HG02973 (cell line): ENCODE results near the gene COASY.
"Not testable (repeated sequence)": the region's sequence is repeated elsewhere in the genome, so short reads cannot be mapped to it uniquely, and the experiment has no call there.

Source experiments
- ATAC-seq: cut with Tn5 transposase; IDR thresholded peaks from one replicate; pipeline ENCODE4 v1.9.1; 2021; ENCODE audit warnings: moderate library complexity; ENCODE audit not compliant: unreplicated experiment

The COASY gene

GRCh38 chr17:42531455-42532354 is 30.2 kb upstream of the COASY start:
- ATAC-seq = no peak

- ATAC-seq = no peak
Measured at GRCh38 chr17:42535155-42536047, 26.5 kb upstream of the COASY start.

DNA sequence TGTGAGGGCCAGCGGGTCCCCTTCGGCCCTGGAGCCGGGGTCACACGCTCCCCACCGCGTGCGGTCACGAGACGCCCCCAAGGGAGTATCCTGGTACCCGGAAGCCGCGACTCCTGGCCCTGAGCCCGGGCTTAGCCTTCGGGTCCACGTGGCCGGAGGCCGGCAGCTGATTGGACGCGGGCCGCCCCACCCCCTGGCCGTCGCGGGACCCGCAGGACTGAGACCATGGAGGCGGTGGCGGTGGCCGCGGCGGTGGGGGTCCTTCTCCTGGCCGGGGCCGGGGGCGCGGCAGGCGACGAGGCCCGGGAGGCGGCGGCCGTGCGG is 25.9 kb upstream of the COASY start, which contains the start of gene NAGLU:
TSS of gene NAGLU (plus strand) at position 194 of the 324 bp plus-strand sequence. CDS start at position 226, 32 bp downstream.
- ATAC-seq = peak; percentile 79

DNA sequence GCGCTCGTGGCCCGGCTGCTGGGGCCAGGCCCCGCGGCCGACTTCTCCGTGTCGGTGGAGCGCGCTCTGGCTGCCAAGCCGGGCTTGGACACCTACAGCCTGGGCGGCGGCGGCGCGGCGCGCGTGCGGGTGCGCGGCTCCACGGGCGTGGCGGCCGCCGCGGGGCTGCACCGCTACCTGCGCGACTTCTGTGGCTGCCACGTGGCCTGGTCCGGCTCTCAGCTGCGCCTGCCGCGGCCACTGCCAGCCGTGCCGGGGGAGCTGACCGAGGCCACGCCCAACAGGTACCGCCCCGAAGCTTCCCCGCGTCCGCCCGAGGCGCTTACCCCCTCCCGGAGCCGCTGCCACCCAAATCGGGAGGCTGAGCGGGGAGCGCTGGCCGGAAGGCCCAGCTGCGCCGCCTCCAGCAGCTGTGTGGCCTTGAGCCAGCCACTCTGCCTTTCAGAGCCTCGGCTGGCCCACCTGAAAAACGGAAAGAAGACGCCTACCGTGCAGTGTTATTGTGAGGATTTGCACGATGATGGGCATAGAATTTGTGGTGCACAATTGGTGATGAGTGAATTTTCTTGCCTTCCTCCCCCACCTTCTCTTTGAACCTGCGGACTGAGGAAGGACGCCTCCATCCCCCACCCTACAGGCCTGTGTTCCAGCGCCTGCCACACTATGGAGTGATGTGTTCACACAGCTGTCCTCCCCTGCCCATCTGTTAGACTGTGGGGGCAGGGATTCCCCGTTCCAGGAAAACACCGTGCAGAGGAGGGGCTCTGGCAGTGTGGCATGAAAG is 25.4 kb upstream of the COASY start:
- ATAC-seq = peak; percentile 47

DNA sequence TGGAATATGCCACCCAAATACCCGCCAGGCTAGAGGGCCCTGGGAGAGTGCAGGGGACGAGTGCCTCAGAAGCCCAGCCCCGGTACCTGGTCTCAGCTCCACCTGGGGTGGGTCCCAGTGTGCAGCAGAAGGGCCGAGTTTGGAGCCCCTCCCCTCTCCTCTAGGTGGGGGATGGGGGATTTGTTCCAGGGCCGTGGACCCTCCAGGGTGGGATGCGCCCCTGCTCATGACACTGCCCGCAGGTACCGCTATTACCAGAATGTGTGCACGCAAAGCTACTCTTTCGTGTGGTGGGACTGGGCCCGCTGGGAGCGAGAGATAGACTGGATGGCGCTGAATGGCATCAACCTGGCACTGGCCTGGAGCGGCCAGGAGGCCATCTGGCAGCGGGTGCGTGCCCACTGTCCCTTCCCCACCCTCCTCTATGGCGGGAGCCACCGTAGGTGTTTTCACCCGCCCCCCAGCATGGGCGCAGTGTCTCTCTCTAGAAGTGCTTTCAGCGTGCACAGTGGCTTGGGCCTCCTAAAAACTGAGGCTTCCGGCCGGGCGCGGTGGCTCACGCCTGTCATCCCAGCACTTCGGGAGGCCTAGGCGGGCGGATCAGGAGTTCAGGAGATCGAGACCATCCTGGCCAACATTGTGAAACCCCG is 24.7 kb upstream of the COASY start:
- ATAC-seq = no peak

- ATAC-seq = no peak
Measured at GRCh38 chr17:42537826-42538451, 24.0 kb upstream of the COASY start.

GRCh38 chr17:42538482-42538881 is 23.5 kb upstream of the COASY start:
- ATAC-seq = no peak

DNA sequence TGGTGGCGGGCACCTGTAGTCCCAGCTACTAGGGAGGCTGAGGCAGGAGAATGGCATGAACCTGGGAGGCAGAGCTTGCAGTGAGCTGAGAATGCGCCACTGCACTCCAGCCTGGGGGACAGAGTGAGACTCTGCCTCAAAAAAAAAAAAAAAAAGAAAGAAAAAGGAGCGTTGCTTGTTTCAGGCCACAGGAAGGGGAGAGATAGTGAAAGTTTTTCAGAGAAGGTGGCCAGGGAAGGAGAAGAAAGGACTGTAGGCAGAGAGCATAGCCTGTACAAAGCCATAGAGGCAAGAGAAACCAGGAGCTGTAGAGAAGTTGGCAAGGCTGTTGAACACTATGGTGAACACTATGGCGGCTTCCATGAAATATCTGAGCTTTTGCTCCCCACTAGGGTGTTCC is 21.4 kb upstream of the COASY start:
- not testable (repeated sequence) for ATAC-seq

GRCh38 chr17:42541041-42541833 is 20.7 kb upstream of the COASY start:
- ATAC-seq = no peak

DNA sequence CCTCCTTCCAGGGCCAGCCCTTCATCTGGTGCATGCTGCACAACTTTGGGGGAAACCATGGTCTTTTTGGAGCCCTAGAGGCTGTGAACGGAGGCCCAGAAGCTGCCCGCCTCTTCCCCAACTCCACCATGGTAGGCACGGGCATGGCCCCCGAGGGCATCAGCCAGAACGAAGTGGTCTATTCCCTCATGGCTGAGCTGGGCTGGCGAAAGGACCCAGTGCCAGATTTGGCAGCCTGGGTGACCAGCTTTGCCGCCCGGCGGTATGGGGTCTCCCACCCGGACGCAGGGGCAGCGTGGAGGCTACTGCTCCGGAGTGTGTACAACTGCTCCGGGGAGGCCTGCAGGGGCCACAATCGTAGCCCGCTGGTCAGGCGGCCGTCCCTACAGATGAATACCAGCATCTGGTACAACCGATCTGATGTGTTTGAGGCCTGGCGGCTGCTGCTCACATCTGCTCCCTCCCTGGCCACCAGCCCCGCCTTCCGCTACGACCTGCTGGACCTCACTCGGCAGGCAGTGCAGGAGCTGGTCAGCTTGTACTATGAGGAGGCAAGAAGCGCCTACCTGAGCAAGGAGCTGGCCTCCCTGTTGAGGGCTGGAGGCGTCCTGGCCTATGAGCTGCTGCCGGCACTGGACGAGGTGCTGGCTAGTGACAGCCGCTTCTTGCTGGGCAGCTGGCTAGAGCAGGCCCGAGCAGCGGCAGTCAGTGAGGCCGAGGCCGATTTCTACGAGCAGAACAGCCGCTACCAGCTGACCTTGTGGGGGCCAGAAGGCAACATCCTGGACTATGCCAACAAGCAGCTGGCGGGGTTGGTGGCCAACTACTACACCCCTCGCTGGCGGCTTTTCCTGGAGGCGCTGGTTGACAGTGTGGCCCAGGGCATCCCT is 18.5 kb upstream of the COASY start:
- ATAC-seq = no peak

- no peak for ATAC-seq
Measured at GRCh38 chr17:42544874-42545283, 17.1 kb upstream of the COASY start.

DNA sequence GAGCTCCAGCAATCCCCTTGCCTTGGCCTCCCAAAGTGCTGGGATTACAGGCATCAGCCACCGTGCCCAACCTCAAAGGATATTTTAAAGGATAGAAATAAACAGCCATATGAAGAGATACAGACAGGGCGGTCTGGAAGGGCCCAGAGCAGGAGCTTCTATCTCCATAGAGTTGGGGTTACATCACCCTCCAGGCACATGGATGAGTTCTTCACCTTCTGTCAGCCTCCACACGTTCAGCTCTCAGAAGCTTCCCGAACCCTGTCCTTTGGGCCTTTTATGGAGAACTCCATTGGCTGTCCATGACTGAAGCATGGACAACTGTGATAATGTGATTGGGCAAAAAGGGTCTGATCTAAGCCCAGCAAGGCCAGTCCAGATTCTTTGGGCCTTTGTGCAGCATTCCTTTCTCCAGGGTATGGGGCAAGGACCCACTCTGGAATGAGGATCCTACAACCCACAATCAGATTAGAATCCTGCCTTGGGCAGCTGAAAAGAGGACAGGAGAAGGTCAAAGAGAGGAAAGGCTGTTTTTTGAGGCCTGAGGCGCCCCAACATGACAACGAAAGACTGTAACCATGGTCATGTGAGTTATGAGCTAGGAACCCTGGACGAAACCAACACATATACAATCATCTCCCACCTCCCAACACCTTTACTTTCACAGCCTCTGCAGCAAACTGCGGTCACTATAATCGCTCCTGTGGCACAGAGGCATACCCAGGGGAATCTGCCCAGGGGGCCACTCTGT is 16.0 kb upstream of the COASY start:
- ATAC-seq = not testable (repeated sequence)

GRCh38 chr17:42547001-42547461 is 14.9 kb upstream of the COASY start:
- ATAC-seq = no peak

- ATAC-seq = no peak
Measured at GRCh38 chr17:42547698-42548069, 14.3 kb upstream of the COASY start.

GRCh38 chr17:42548070-42548837 is 13.7 kb upstream of the COASY start:
- ATAC-seq = no peak

DNA sequence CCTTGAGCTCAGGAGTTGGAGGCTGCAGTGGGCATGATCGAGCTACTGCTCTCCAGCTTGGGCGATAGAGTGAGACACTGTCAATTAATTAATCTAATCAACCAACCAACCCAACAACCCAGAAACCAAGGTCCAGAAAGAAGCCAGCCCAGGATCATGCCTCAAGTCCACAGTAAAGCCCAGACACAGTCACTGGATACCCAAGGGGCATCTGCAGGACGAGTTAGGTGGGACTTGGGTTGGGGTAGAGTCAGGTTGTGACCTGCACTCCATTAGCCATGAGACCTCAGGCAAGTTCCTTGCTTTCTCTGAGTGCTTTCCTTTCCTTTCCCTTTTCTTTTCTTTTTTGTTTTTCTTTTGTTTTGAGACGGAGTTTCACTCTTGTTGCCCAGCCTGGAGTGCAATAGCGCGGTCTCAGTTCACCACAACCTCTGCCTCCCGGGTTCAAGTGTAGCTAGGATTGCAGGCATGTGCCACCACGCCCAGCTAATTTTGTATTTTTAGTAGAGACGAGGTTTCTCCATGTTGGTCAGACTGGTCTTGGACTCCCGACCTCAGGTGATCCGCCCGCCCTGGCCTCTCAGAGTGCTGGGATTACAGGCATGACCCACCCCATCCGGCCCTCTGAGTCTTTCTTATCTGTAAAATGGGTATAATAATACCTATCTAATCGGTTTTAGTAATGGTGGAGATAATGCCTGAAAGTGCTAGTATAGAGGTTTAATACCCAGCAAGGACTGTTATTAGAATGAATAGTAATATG is 12.8 kb upstream of the COASY start:
- ATAC-seq = no peak
